Gastroesophageal sphincter (tissue), 4 donors: ENCODE results near the gene ABR. TPM values are rescaled to one million over a fixed set of nuclear protein-coding genes. Genes with fewer than 3 reads are reported as not detected.

ENCODE experiments used
- ATAC-seq: fragments of 150-250 bp; one replicate; pipeline ENCODE4 v1.9.1; 2016; ENCODE audit warnings: mild to moderate bottlenecking, moderate library complexity
- H3K27ac ChIP-seq, 4 donors: fragments of 200-600 bp; sonication (generic) in 3 of 4; 1 replicate in 3 of 4; 2 replicates in 1 of 4; pipeline ENCODE4 v1.5.1; 2016 to 2019
- H3K27me3 ChIP-seq: fragments of 200-600 bp; sonication (generic); one replicate; pipeline ENCODE4 v1.5.1; 2019
- H3K36me3 ChIP-seq, 2 donors: fragments of 200-600 bp; sonication (generic); one replicate each; pipeline ENCODE4 v1.5.1; 2019; ENCODE audit warnings: control low read depth in 1 of 2
- H3K4me1 ChIP-seq, 3 donors: fragments of 200-600 bp; sonication (generic); 1 replicate in 2 of 3; 2 replicates in 1 of 3; pipeline ENCODE4 v1.5.1; 2016 to 2019; ENCODE audit warnings: control low read depth in 2 of 3
- H3K4me3 ChIP-seq, 2 donors: fragments of 200-600 bp; sonication (generic); one replicate each; pipeline ENCODE4 v1.5.1; 2019; ENCODE audit warnings: mild to moderate bottlenecking in 1 of 2, moderate library complexity in 1 of 2
- H3K9me3 ChIP-seq, 3 donors: fragments of 200-600 bp; sonication (generic); one replicate each; pipeline ENCODE4 v1.5.1; 2017 to 2019; ENCODE audit warnings: control low read depth in 2 of 3
- CTCF ChIP-seq, 4 experiments: fragments of 200-600 bp in 2 of 4; fragments of 450-650 bp in 2 of 4; sonication (generic) in 1 of 4; IDR thresholded peaks; one replicate each; pipeline ENCODE4 v1.5.1; 2017 to 2019; ENCODE audit warnings: antibody characterized with exemption in 4 of 4, mild to moderate bottlenecking in 2 of 4, moderate library complexity in 2 of 4
- EP300 ChIP-seq: sonication (generic); formaldehyde crosslinking; IDR thresholded peaks from one replicate; pipeline ENCODE4 v1.6.1; 2017; ENCODE audit warnings: antibody characterized with exemption, mild to moderate bottlenecking
- POLR2A ChIP-seq, 2 donors: fragments of 450-650 bp; IDR thresholded peaks; one replicate each; pipeline ENCODE4 v1.6.1; 2017; ENCODE audit warnings: antibody characterized with exemption in 2 of 2, mild to moderate bottlenecking in 2 of 2, moderate library complexity in 1 of 2
- POLR2AphosphoS5 ChIP-seq: sonication (generic); formaldehyde crosslinking; IDR thresholded peaks from one replicate; pipeline ENCODE4 v1.6.1; 2017; ENCODE audit warnings: antibody characterized with exemption
- WGBS, 2 donors: methylation state at CpG; one replicate each; pipeline ENCODE4 v1.1.5; 2018; ENCODE audit warnings: low coverage in 1 of 2; 5-methylcytosine and 5-hydroxymethylcytosine counted together
- total RNA-seq, 4 donors: library from RNA; depleted of rRNA; stranded (reverse); fragments of >200 nt; gene quantifications; one replicate each; pipeline ENCODE4 v1.1.0, GENCODE V29; 2016

Gene ABR
- total RNA-seq, 4 donors from 2014 or later: 62.6 to 147 (median 114) TPM

- Histone ChIP-seq H3K4me1 (peaks cover 0 to 6% (median 0%) of the 10 kb centered on the region in 3 donors), H3K36me3 (peaks cover 0 to 78% of the 10 kb centered on the region in 2 donors), H3K9me3 (no peaks in the 10 kb centered on the region), H3K27me3 (no peaks in the 10 kb centered on the region), H3K4me3 (no peak overlapping the region), H3K27ac (peak overlapping the region in 1 of 4 donors; percentile 46)
- ATAC-seq: peak; percentile 85
- no peak for TF ChIP-seq CTCF (IDR thresholded peaks at IDR 0.05)
- TF ChIP-seq POLR2AphosphoS5: peak; percentile 33
- TF ChIP-seq EP300: no peak
- no peak for TF ChIP-seq POLR2A (IDR thresholded peaks at IDR 0.05)
- 17 to 45% methylated on average over 1 to 7 of the region's 11 CpGs for WGBS, 2 donors
Observed at GRCh38 chr17:1060991-1061390, 118.8 kb downstream of the ABR start.

GRCh38 chr17:1059131-1059795 lies 120.5 kb downstream of the ABR start:
- WGBS, 2 donors: 88 to 92% methylated on average over 5 to 7 of the region's 12 CpGs

GRCh38 chr17:1058423-1059130 lies 121.2 kb downstream of the ABR start:
- H3K4me3 ChIP-seq: no peak overlapping the region
- 75 to 100% methylated on average over 2 to 5 of the region's 18 CpGs for WGBS, 2 donors
- H3K4me1 ChIP-seq: peaks cover 0 to 11% (median 0%) of the 10 kb centered on the region in 3 donors
- H3K27me3 ChIP-seq: no peaks in the 10 kb centered on the region
- H3K27ac ChIP-seq: no peak overlapping the region
- TF ChIP-seq CTCF (IDR thresholded peaks at IDR 0.05) (peak in 1 of 4 experiments; percentile 66), POLR2A (IDR thresholded peaks at IDR 0.05) (no peak)
- peaks cover 0 to 88% of the 10 kb centered on the region in 2 donors for H3K36me3 ChIP-seq
- no peak for ATAC-seq
- H3K9me3 ChIP-seq: no peaks in the 10 kb centered on the region

More at GRCh38 chr17:1059131-1059795, 120.5 kb downstream of the ABR start:
- Histone ChIP-seq H3K36me3 (peaks cover 0 to 86% of the 10 kb centered on the region in 2 donors), H3K9me3 (no peaks in the 10 kb centered on the region), H3K27ac (no peak overlapping the region), H3K27me3 (no peaks in the 10 kb centered on the region), H3K4me1 (peaks cover 0 to 11% (median 0%) of the 10 kb centered on the region in 3 donors), H3K4me3 (no peak overlapping the region)
- no peak for TF ChIP-seq EP300
- TF ChIP-seq CTCF (IDR thresholded peaks at IDR 0.05): no peak
- TF ChIP-seq POLR2AphosphoS5: no peak
- TF ChIP-seq POLR2A (IDR thresholded peaks at IDR 0.05): no peak
- no peak for ATAC-seq

- no peak for TF ChIP-seq POLR2A (IDR thresholded peaks at IDR 0.05)
- no peak for TF ChIP-seq POLR2AphosphoS5
- no peak for TF ChIP-seq CTCF (IDR thresholded peaks at IDR 0.05)
- no peak for TF ChIP-seq EP300
- ATAC-seq: no peak
- peak overlapping the region in 3 of 4 donors; percentile 18 to 60 (median 56) for H3K27ac ChIP-seq
- H3K9me3 ChIP-seq: no peaks in the 10 kb centered on the region
- WGBS, 2 donors: 60% methylated on average over 1 of the region's 10 CpGs; no CpG with 5 or more reads in 1 of the 2 donors
- no peak overlapping the region for H3K4me3 ChIP-seq
- H3K36me3 ChIP-seq: peaks cover 0 to 78% of the 10 kb centered on the region in 2 donors
- H3K4me1 ChIP-seq: peaks cover 0 to 11% (median 0%) of the 10 kb centered on the region in 3 donors
- no peaks in the 10 kb centered on the region for H3K27me3 ChIP-seq
Observed at GRCh38 chr17:1056761-1057160, 123.0 kb downstream of the ABR start.
